ENCODE data around the gene MPV17L2. TPM values are rescaled to one million over a fixed set of nuclear protein-coding genes. Genes with fewer than 3 reads are reported as not detected.
"Not testable (repeated sequence)": the region's sequence is repeated elsewhere in the genome, so short reads cannot be mapped to it uniquely, and the experiment has no call there.

Gene MPV17L2
- total RNA-seq, 1 experiment from 2014 or later = 23.4 TPM

DNA sequence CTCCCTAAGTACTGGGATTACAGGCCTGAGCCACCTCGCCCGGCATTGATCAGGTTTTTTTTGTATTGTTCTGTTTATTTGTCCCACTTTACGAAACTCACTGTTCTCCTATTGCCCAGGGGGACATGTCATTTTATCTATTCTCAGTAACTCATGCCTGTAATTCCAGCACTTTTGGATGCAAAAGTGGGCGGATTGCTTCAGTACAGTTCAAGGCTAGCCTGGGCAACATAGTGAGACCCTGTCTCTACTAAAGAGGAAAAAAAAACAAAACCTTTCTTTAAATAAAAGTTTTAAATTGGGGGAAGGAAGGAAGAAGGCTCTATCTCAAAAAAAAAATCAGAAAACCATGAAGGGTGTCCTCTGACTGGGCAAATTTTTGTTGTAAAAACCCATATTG is 2.7 kb upstream of the MPV17L2 start:
- no peak for DNase-seq (ENCODE audit: low read depth)

DNA sequence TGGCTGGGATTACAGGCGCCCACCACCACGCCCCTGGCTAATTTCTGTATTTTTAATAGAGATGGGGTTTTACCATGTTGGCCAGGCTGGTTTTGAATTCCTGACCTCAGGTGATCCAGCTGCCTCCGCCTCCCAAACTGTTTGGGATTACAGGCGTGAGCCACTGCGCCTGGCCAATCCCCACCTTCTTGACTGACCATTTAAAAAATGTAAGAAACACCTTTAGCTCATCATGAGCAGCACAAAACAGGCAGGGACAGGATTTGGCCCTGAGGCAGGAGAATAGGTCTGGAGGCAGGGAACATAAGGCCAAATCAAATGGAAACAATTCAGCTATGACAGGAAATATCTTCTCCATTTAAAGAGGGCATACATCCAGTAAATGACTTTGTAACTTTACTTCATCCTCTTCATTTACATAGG is 1.4 kb upstream of the MPV17L2 start:
- no peak for DNase-seq (ENCODE audit: low read depth)

DNA sequence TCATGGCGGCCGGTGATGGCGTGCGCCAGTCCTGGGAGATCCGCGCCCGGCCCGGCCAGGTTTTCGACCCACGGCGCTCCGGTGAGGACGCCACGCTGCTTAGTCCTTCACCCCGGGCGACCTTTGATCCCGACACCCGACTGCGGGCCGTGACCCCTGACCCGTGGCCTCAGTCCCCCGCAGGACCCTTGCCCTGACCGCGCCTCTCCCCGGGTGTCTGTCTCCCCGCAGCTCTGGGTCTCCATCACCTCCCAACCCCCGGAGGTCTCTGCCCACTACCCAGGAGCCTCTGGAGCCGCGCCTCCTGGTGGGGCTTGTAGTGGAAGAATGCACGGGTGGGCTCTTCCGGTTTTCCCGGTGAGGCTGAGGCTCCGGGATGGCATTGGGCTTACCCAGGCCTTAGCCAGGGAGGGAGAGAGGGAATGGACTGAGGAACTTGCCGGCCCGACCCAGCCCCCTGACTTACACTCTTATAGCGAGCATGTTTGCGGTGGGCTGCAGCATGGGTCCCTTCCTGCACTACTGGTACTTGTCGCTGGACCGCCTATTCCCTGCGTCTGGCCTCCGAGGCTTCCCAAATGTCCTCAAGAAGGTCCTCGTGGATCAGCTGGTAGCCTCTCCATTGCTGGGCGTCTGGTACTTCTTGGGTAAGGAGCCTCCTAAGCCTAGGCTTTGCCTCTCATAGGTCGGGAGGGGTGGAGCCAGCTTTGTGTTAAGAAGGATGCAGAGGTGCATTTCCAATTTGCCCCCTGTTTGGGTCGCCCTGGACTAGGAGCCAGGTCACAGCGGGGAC is 566 bp downstream of the MPV17L2 start:
- no peak for DNase-seq (ENCODE audit: low read depth)

DNA sequence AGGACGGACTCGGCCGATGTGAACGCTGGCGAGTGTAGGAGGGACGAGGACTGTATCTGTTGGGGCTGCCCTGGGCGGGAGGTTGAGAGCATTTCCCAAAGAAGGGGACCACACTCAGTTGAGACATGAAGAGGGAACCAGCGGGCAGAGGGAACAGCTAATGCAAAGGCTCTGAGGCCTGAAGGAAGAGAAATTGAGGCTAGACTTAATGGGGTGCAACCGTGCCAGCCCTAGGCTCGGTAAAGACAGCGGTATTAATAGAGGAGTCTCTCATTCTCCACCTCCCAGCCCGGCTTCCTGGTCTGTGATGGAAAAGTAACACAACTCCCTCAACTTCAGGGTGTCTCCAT is 1.1 kb downstream of the MPV17L2 start:
- DNase-seq (ENCODE audit: low read depth) = no peak

DNA sequence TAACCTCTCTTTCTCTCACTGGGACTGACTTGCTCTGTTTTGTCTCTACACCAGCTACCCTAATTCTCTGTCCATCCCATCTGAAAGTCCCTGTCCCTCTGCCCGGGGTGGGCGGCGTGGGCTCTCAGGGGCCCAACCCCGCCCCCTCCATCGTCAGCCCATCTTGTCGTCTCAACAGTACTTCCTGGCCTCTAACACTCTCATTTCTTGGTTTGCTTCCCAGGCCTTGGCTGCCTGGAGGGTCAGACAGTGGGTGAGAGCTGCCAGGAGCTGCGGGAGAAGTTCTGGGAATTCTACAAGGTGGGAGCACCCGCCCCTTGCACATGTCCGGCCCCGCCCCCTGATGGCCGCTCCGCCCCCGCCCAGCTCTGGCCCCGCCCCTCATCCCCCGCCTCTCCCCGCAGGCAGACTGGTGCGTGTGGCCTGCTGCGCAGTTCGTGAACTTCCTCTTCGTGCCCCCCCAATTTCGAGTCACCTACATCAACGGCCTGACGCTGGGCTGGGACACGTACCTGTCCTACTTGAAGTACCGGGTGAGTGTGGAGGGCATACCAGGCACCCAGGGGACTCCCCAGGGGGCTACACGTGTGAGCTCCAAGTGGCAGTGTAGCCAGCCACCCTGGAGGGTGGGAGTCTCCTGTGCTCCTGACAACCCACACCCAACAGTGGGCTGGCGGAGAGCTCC is 1.7 kb downstream of the MPV17L2 start:
- no peak for DNase-seq (ENCODE audit: low read depth)

DNA sequence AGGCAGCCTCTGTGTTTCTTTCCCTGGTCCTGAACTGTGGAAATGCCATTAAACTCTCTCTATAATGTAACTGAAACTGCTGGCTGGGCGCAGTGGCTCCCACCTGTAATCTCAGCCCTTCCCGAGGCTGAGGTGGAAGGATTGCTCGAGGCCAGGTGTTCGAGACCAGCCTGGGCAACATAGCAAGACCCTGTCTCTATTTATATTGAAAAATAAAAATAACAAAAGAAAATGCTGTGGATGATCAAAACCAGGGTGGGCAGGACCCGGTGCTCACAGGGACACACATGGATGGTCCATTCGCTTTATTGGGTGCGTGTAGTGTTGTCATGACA is 3.5 kb downstream of the MPV17L2 start:
- DNase-seq (ENCODE audit: low read depth) = no peak

DNA sequence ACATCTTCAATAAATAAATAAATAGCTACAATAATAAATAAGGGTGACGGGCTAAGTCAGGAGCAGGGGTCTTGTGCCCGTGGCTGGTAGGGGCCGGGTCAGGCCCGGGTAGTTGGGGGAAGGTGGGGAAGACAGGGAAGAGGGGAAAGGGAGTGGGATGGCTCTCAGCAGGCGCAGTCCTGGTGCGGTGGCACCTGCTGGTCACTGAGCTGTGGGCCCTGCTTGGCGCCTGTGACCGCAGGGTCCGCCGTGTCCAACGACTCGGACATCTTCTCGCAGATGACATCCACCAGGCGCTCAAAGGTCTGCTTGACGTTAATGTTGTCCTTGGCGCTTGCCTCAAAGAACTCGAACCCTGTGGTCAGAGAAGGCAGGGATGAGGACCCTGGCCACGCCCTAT is 4.3 kb downstream of the MPV17L2 start:
- no peak for DNase-seq (ENCODE audit: low read depth)

DNA sequence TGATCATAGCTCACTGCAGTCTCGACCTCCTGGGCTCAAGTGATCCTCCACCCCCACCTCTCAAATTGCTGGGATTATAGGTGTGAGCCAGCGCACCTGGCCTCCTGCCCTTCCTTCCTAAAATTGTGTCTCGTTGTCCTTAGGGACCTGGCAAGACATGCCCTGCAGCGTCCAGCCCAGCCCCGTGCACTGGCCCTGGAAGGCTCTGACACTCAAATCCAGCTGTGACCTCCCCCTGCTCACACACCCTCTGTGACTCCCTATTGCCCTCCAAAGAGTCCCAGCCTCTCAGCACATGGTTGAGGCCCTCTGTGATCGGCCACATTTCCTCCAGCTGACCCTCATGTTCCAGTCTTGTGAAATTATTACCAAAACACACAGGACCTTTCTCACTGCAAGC is 4.9 kb downstream of the MPV17L2 start:
- DNase-seq (ENCODE audit: low read depth) = no peak

DNA sequence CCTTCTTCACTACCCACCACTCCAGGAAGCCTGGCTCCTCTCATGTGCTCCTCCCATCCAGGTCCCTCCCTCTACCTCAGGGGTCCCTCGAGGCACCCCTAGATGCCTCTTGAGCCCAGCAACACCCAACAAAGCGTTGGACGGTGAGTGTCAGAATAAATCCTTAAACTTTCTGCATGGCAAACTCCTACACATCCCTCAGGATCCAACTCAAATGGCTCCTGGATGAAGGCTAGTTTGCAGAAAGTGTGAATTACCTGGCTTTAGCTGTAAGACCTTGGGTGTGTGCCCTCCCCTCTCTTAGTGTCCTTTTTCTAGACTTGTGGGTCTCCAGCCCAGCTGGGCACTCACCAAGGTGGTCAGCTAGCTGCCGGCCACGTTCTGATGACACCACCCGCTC is 5.4 kb downstream of the MPV17L2 start:
- no peak for DNase-seq (ENCODE audit: low read depth)

DNA sequence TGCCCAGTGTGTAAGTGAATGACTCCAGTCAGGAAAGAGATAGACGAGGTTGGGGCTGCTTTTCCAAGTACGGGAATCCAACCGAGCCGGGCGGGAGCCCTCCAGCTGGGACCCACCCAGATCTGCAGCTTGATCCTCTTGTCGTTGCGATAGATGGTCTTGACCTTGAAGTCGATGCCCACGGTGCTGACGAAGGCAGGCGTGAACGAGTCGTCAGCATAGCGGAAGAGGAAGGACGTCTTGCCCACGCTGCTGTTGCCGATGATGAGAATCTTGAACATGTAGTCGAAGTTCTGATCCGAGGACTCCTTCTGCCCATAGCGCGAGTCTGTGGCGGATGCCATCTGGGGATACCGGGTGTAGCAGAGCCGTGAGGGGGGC is 9.4 kb downstream of the MPV17L2 start:
- no peak for DNase-seq (ENCODE audit: low read depth)

DNA sequence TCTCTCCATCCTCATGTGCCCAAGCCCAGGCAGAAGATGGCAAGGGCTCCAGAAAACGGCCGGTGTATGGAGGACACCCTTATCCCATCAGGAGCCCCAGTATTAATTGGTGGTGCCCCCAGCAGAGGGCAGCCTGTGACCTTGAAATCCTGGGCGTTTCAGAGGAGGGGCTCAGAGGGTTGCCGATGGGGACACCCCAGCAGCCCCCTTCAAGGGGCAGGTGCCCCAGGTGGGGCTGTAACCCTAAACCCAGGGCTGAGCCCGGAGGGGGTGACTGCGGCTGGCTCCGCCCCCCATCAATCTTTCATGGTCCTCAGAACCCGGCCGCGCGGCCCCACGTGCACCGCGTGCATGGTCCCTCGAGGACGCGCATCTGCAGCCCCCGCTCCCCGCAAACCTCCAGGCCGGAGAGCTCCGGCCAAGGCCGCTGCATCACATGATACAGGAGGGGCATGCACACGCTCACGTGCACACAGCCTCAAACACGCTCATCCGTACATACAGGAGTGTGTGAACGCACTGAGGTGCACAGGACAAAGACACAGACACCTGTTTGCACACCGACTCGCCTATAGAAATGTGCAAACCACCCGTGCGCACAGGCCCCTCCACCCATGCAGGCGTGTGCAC is 9.9 kb downstream of the MPV17L2 start:
- no peak for DNase-seq (ENCODE audit: low read depth)

DNA sequence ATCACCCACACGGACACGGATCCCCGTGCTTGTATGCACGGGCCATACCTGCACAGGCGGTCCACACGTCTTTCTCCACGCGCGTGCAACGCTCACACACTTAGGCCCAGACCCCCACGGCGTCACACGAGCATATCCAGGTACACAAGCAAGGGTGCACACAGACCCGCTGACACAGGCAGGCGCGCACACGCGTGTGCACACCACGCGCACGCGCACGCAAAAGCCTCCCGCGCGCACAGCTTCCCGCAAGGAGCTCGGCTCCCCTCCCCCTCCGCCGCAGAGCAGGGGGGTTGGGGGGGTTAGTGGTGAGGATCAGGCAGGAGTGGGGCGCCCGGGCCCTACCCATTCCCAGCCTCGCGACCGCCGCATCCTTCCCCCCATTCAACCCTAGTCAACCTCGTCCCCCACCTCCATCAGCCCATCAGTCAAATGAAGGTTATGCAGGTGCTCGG is 10.4 kb downstream of the MPV17L2 start:
- no peak for DNase-seq (ENCODE audit: low read depth)

DNA sequence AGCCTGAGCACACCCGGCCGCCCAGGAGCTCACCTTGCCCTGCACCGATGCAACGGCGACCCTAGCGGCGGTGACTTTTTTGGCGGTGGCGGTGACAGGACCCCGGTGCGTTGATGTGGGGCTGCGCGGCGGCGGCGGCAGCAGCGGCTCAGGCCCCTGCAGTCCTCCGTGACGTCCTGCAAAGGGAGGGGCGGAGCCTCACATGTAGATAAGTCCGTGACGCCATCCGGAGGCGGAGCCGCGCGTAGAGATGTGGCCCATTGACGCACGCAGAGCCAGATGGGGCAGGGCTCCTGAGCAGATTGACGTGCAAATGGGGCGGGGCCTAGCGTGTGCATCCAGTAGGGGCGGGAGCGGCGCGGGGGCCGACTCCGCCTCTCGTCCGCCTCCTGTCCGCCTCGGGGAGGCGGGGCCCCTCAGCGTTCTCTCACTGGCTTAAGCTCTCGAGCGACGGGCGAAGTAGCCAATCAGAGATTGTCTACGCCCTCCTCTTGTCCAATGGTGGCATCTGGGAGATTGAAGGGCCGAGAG is 10.9 kb downstream of the MPV17L2 start, which contains the start of gene RAB3A:
Gene RAB3A, minus strand, starts transcription at position 180 of the 531 bp plus-strand sequence. CDS start 1,302 bp downstream, outside the sequence.
- DNase-seq (ENCODE audit: low read depth) = peak; percentile 100

DNA sequence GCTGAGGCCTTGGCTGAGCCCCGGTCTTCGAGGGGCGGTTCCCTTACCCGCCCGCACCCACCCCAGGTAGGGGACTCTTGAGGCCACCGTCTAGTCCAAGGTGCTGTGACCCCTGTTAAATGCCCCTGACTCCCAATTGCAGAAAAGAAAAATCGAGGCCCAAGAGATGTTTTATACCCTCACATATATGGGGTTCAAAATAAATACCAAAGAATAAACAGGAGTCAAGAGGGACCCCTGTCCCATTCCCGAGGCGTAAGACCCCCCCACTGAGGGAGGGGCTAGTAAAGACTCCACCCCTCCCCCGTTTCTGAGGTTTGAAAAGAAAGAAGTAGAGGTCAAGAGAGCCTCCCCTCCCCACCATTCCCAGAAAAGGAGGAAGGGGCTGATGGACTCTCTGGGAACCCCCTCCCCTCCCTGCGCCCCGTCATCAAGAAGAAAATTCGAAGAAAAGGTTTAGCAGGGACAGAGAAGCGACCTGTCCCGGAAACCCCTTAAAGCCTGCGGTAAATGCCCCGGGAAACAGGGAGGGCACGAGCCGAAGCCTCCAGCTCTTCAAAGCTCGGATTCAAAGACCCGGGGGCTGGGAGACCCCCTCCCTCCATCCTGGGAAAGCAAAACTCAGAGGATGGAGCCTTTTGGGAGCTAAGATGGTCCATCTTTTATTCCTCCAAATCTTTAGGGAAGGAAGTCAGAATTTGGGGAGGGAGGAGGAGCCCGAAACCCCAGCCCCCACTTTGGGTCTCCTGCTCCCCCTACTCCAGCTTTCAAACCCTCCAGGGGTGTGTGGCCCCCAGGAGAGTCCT is 11.6 kb downstream of the MPV17L2 start:
- DNase-seq (ENCODE audit: low read depth) = peak; percentile 7

DNA sequence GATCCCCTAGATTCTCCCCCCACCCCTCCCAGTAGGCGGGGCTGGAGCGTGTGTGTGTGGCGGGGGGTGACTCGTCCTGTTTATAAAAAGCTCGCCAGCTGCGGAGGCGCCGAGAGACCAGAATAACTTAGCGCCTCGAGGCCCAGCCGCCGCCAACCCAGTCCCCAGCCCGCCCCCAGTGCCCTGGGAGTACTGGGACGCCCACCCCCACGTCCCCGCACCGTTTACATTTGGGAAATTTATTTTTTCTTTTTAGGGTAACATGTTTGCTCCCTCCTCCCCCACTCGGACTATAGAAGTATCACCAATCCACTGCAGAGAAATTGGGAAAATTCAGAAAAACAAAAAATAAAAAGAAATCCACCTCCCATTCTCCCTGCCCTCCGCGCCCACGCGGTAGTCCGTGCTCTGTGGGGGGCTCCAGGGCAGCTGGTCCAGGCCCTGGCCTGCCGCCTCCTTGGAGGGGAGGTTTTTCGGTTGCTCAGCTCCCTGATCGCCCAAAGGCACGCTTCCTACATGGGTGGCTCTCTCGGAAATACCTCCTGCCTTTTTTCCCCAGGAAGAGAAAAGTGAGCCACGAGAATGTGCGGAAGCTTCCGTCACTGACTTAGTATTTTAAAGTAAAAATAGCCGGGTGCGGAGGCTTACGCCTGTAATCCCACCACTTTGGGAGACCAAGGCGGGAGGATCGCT is 12.3 kb downstream of the MPV17L2 start:
- DNase-seq (ENCODE audit: low read depth) = peak; percentile 22

DNA sequence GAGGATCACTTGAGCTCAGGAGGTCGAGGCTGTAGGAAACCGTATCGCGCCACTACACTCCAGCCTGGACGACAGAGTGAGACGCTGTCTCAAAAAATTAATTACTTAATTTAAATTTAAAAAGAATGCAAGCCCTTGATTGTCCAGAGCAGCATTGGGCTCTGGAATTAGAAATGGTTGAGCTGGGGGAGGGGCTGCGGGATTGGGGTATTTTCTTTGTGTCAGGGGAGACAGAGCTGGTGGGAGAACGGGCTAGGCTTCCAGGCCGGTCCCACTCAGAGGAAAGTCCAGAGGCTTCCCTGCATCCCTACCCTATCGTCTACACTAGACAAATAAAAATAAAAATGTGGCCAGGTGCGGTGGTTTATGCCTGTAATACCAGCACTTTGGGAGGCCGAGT is 13.0 kb downstream of the MPV17L2 start:
- no peak for DNase-seq (ENCODE audit: low read depth)

DNA sequence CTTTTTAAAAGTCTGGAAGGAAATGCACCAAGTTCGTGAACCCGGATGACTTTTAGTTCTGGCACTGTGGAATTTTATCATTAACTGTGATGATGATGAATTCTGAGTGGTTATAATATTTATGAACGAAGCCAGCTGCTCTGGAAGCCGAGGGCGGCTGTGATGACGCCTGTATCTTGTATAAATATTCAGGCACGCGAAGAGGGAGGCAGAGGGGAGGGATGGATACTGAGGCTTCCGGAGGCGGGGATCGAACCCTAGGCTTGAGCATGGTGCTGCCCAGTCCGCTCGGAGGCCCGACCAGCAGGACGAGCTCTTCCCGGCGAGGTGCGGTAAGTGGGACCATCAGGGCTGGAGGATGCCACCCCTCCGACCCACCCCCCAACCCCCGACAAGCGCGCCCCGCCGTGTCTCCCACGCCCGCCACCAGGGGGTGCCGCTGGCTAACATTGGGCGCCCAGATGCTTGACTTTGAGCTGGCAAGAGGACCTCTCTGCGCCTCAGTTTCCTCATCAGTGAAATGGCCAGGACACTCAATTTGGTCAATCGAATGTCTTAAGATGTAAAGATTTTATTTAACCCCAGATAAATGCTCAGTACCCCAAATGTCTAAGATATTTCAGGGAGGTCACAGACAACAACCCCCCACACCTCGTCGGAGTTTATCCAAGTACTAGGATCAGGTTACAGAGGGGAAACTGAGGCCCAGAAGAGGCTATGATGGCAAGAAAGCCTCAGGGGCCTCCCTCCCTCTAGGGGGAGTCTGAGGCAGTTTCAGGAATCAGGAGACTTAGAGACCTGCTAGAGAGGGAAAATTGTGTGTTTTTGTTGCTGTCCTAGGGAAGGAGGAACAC is 15.3 kb downstream of the MPV17L2 start:
- DNase-seq (ENCODE audit: low read depth) = no peak

DNA sequence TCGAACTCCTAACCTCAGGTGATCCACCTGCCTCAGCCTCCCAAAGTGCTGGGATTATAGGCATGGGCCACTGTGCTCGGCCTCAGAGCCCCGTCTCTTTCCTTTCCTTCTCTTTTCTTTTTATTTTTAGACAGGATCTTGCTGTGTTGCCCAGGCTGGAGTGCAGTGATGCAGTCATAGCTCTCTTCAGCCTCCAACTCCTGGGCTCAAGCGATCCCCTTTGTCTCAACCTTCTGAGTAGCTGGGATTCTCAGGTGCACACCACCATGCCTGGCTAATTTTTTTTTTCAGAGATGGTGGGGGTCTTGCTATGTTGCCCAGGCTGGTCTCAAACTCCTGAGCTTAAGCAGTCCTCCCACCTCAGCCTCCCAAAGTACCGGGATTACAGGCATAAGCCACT is 16.9 kb downstream of the MPV17L2 start:
- DNase-seq (ENCODE audit: low read depth) = not testable (repeated sequence)

DNA sequence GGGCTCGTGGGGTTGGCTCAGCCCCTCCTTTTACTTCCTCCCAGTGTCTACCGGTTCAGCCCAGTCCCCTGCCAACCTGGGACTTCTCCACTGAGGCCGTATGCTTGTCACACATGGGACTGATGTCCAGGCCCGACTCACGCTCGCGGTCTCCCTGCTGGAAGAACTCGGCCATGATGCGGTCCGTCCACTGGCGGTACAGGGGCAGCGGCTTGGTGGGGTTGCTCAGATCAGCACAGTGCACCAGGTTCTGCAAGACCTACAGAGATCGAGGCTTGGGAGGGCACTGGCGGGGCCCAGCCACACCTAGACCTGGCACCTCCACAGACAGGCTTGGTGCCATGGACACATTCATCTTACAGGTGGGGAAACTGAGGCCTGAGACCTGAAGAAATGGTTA is 18.7 kb downstream of the MPV17L2 start:
- DNase-seq (ENCODE audit: low read depth) = no peak
